GM12878 (cell line): ENCODE results near the gene KRTAP12-1. TPM values are rescaled to one million over a fixed set of nuclear protein-coding genes. Genes with fewer than 3 reads are reported as not detected.

Source experiments
- ATAC-seq: fragments of 200-7000 bp; cut with Tn5 transposase; 3 replicates; pipeline ENCODE4 v1.9.1; 2020; ENCODE audit warnings: mild to moderate bottlenecking, moderate library complexity
- BruUV-seq: library from RNA; stranded (reverse); fragments of 400-500 nt; replicated peaks from 2 replicates; lab custom pipeline; 2021; lab: Mats Ljungman, UMichigan
- CTCF ChIA-PET: fragments of 300-600 bp; sonication (Branson Sonifier 250); formaldehyde crosslinking; extraction: SDS; loops from one replicate; lab custom pipeline; 2021; ENCODE audit warnings: inconsistent platforms; lab: Yijun Ruan, JAX
- POLR2A ChIA-PET: fragments of 350-600 bp; formaldehyde crosslinking; extraction: SDS; loops from one replicate; lab custom pipeline; 2021; ENCODE audit warnings: inconsistent platforms; lab: Charles Lee
- RAD21 ChIA-PET: fragments of 300-600 bp; sonication (Branson Sonifier 250); formaldehyde crosslinking; loops from one replicate; lab custom pipeline; 2023; ENCODE audit warnings: antibody characterized with exemption; ENCODE audit not compliant: unreplicated experiment; lab: Charles Lee
- SMC1A ChIA-PET: fragments of 300-600 bp; sonication (Branson Sonifier 250); formaldehyde crosslinking; loops from one replicate; lab custom pipeline; 2023; ENCODE audit not compliant: unreplicated experiment, uncharacterized antibody; lab: Charles Lee
- DNase-seq: peaks from one replicate; pipeline ENCODE4 v3.0.0-alpha.2; 2011; ENCODE audit warnings: low read depth, low spot score
- FAIRE-seq: peaks from 3 replicates; lab custom pipeline; 2011; peaks lifted over from hg19 to GRCh38; lab: Jason Lieb, UNC
- H2AFZ ChIP-seq: 2 replicates; pipeline ENCODE4 v1.6.0; 2011; ENCODE audit warnings: low read depth, low read length, control low read depth; ENCODE audit not compliant: control insufficient read depth
- H3K27ac ChIP-seq: 2 replicates; pipeline ENCODE4 v1.5.1; 2011; ENCODE audit warnings: control low read depth; ENCODE audit not compliant: control insufficient read depth, insufficient read depth
- H3K27me3 ChIP-seq, 2 experiments: replicated peaks in 1 of 2; 2 replicates each; pipeline versions ENCODE4 v1.6.0 to v1.6.1; 2011; ENCODE audit warnings: low read length in 1 of 2; ENCODE audit not compliant: control insufficient read depth in 2 of 2, insufficient read depth in 2 of 2
- H3K36me3 ChIP-seq, 2 experiments: 2 replicates each; pipeline ENCODE4 v1.5.1; 2011; ENCODE audit warnings: low read length in 1 of 2; ENCODE audit not compliant: control insufficient read depth in 2 of 2, insufficient read depth in 2 of 2
- H3K4me1 ChIP-seq: 2 replicates; pipeline ENCODE4 v1.6.1; 2011; ENCODE audit warnings: mild to moderate bottlenecking, low read length, moderate library complexity, mixed read lengths; ENCODE audit not compliant: control insufficient read depth, insufficient read depth
- H3K4me2 ChIP-seq: 2 replicates; pipeline ENCODE4 v1.6.0; 2011; ENCODE audit warnings: control low read depth; ENCODE audit not compliant: control insufficient read depth, insufficient read depth
- H3K4me3 ChIP-seq: fragments of 200-600 bp; sonication (generic); 2 replicates; pipeline ENCODE4 v1.5.1; 2016
- H3K79me2 ChIP-seq: 2 replicates; pipeline ENCODE4 v1.6.0; 2011; ENCODE audit warnings: low read length; ENCODE audit not compliant: control insufficient read depth, insufficient read depth
- H3K9ac ChIP-seq: 2 replicates; pipeline ENCODE4 v1.8.0; 2011; ENCODE audit warnings: low read length, control low read depth, mixed read lengths; ENCODE audit not compliant: control insufficient read depth, insufficient read depth
- H3K9me3 ChIP-seq: replicated peaks from 3 replicates; pipeline ENCODE4 v1.5.1; 2011; ENCODE audit warnings: mild to moderate bottlenecking, low read length; ENCODE audit not compliant: control insufficient read depth, insufficient read depth
- H4K20me1 ChIP-seq: 2 replicates; pipeline ENCODE4 v1.6.0; 2011; ENCODE audit not compliant: control insufficient read depth, insufficient read depth
- BHLHE40 ChIP-seq, 2 experiments: fragments of 450-650 bp in 1 of 2; IDR thresholded peaks; 2 replicates each; pipeline ENCODE4 v1.6.1; 2011 to 2017; ENCODE audit warnings: low read depth in 2 of 2, borderline replicate concordance in 1 of 2, improper control_type of control experiment in 1 of 2, low read length in 1 of 2, mild to moderate bottlenecking in 1 of 2
- CHD1 ChIP-seq: IDR thresholded peaks from 2 replicates; pipeline ENCODE4 v1.6.1; 2012; ENCODE audit warnings: low read depth, low read length, improper control_type of control experiment
- CHD4 ChIP-seq: fragments of 200-600 bp; sonication (generic); IDR thresholded peaks from 2 replicates; pipeline ENCODE4 v1.6.1; 2016; ENCODE audit warnings: mild to moderate bottlenecking
- ESRRA ChIP-seq: IDR thresholded peaks from 2 replicates; pipeline ENCODE4 v1.6.1; 2012; ENCODE audit warnings: mild to moderate bottlenecking, low read length, improper control_type of control experiment
- ETV6 ChIP-seq, 2 experiments: fragments of 450-650 bp in 1 of 2; IDR thresholded peaks in 1 of 2; conservative IDR thresholded peaks in 1 of 2; 2 replicates each; pipeline ENCODE4 v1.6.1; 2014; ENCODE audit warnings: antibody characterized with exemption in 1 of 2, borderline replicate concordance in 1 of 2, low read depth in 1 of 2, mild to moderate bottlenecking in 1 of 2, moderate library complexity in 1 of 2
- FOS ChIP-seq: IDR thresholded peaks from 3 replicates; pipeline ENCODE4 v1.6.1; 2011; ENCODE audit warnings: borderline replicate concordance; ENCODE audit not compliant: insufficient read length; ENCODE audit errors: extremely low read depth
- GABPA ChIP-seq: IDR thresholded peaks from 2 replicates; pipeline ENCODE4 v1.6.1; 2014; ENCODE audit warnings: antibody characterized with exemption, low read depth, mild to moderate bottlenecking, inconsistent platforms
- GATAD2B ChIP-seq: fragments of 450-650 bp; conservative IDR thresholded peaks from 2 replicates; pipeline ENCODE4 v1.6.1; 2017; ENCODE audit warnings: low read depth, mild to moderate bottlenecking, moderate library complexity
- IKZF2 ChIP-seq, 2 experiments: fragments of 450-650 bp; IDR thresholded peaks; 2 replicates each; pipeline ENCODE4 v1.6.1; 2017; ENCODE audit warnings: mild to moderate bottlenecking in 2 of 2, moderate library complexity in 2 of 2
- IRF4 ChIP-seq: IDR thresholded peaks from 2 replicates; pipeline ENCODE4 v1.6.1; 2011; ENCODE audit warnings: low read depth, low read length
- IRF5 ChIP-seq: fragments of 450-650 bp; IDR thresholded peaks from 2 replicates; pipeline ENCODE4 v1.6.1; 2017; ENCODE audit warnings: borderline replicate concordance
- MEF2A ChIP-seq: IDR thresholded peaks from 2 replicates; pipeline ENCODE4 v1.6.1; 2011; ENCODE audit warnings: low read depth, mild to moderate bottlenecking, low read length, moderate library complexity; ENCODE audit not compliant: insufficient read depth
- NFYA ChIP-seq: IDR thresholded peaks from 2 replicates; pipeline ENCODE4 v1.6.1; 2011; ENCODE audit warnings: low read depth, mild to moderate bottlenecking, low read length, improper control_type of control experiment, borderline replicate concordance
- PKNOX1 ChIP-seq: fragments of 450-650 bp; IDR thresholded peaks from 2 replicates; pipeline ENCODE4 v1.6.1; 2016; ENCODE audit warnings: mild to moderate bottlenecking
- STAT3 ChIP-seq: IDR thresholded peaks from 2 replicates; pipeline ENCODE4 v1.6.1; 2011; ENCODE audit warnings: low read depth, low read length, improper control_type of control experiment
- WRNIP1 ChIP-seq: IDR thresholded peaks from 2 replicates; pipeline ENCODE4 v1.6.1; 2011; ENCODE audit warnings: low read depth, low read length, improper control_type of control experiment, borderline replicate concordance
- ZBED1 ChIP-seq: IDR thresholded peaks from 2 replicates; pipeline ENCODE4 v1.6.1; 2016; ENCODE audit warnings: borderline replicate concordance
- ZNF207 ChIP-seq: fragments of 450-650 bp; IDR thresholded peaks from 2 replicates; pipeline ENCODE4 v1.6.1; 2014; ENCODE audit warnings: antibody characterized with exemption, mild to moderate bottlenecking, borderline replicate concordance
- WGBS: methylation state at CpG from one replicate; pipeline ENCODE4 v1.1.6; 2016; ENCODE audit warnings: low lambda C conversion rate; ENCODE audit not compliant: insufficient replicate concordance, insufficient coverage; ENCODE audit errors: missing lambda C conversion rate; 5-methylcytosine and 5-hydroxymethylcytosine counted together
- in situ Hi-C: fragments of 300-500 bp; cut with MboI; formaldehyde crosslinking; loops from 9 replicates; pipeline ENCODE4 v1.14.3; 2018; ENCODE audit warnings: mixed read lengths
- intact Hi-C: fragments of 100-400 bp; cut with micrococcal nuclease; formaldehyde crosslinking; loops from one replicate; pipeline ENCODE4 v1.14.2; 2022; ENCODE audit not compliant: unreplicated experiment
- polyA plus RNA-seq, 11 experiments: library from polyadenylated mRNA; depleted of rRNA in 4 of 11; unstranded in 6 of 11; stranded (reverse) in 5 of 11; fragments of >200 nt; fragmentation: Nextera tagmentation in 4 of 11; fragmentation: Illumina TruSeq in 1 of 11; extraction: Ambion mirVana in 4 of 11; extraction: Trizol in 1 of 11; gene quantifications; 1 replicate in 1 of 11; 2 replicates in 10 of 11; pipeline versions ENCODE4 v1.2.1 to v1.2.3, GENCODE V29; 2011 to 2016; ENCODE audit warnings: inconsistent platforms in 2 of 11, missing spikeins in 2 of 11, low read depth in 1 of 11
- total RNA-seq, 4 experiments: library from RNA; depleted of rRNA in 3 of 4; stranded (reverse); fragments of >200 nt in 3 of 4; fragmentation: Illumina TruSeq in 1 of 4; extraction: Trizol in 1 of 4; gene quantifications; 2 replicates each; pipeline versions ENCODE4 v1.2.1 to v1.2.3, GENCODE V29; 2013 to 2021
- TF ChIP-seq, protein P1 (sequence below): fragments of 450-650 bp; IDR thresholded peaks from 2 replicates; pipeline ENCODE4 v1.6.1; 2016; ENCODE audit warnings: mild to moderate bottlenecking

The KRTAP12-1 gene
- total and polyA plus RNA-seq, 10 of the 15 experiments (the other 5 are each of a cell fraction or from before 2014, with no cell fraction given), result not detected

- in situ Hi-C loops, result no loop called here
- H3K4me1 ChIP-seq, result no peaks in the 10 kb centered on the region
- H3K36me3 ChIP-seq, result no peaks in the 10 kb centered on the region
- no peak overlapping the region for H3K9ac ChIP-seq
- ChIA-PET SMC1A (no interaction called here), RAD21 (no interaction called here), CTCF (no interaction called here), POLR2A (no interaction called here)
- H4K20me1 ChIP-seq, result no peaks in the 10 kb centered on the region
- intact Hi-C loops, result no loop called here
- peaks cover 1% of the 10 kb centered on the region; the same call in 1 of the 3 replicates for H3K9me3 ChIP-seq
- H2AFZ ChIP-seq, result no peak overlapping the region
- H3K27me3 ChIP-seq, result no peaks in the 10 kb centered on the region
- H3K27ac ChIP-seq, result no peak overlapping the region
- H3K4me2 ChIP-seq, result no peak overlapping the region
- ATAC-seq (no peak), FAIRE-seq (no peak), DNase-seq (no peak)
- BruUV-seq, result no TSS peak
- TF ChIP-seq GABPA (no peak), ESRRA (no peak), ETV6 (conservative IDR thresholded peaks at IDR 0.05 in 1 of 2, IDR thresholded peaks at IDR 0.05 in 1 of 2; ENCODE audit: borderline replicate concordance in 1 of 2, low read depth in 1 of 2) (no peak), IRF4 (no peak), ZBED1 (no peak), IRF5 (no peak), WRNIP1 (no peak), NFYA (no peak), PKNOX1 (no peak), ZNF207 (no peak), MEF2A (no peak), STAT3 (no peak), BHLHE40 (IDR thresholded peaks at IDR 0.05; ENCODE audit: borderline replicate concordance in 1 of 2, low read depth in 2 of 2, low read length in 1 of 2) (no peak), GATAD2B (no peak), IKZF2 (IDR thresholded peaks at IDR 0.05) (no peak), FOS (no peak), CHD4 (no peak), CHD1 (no peak)
- TF ChIP-seq, protein P1, sequence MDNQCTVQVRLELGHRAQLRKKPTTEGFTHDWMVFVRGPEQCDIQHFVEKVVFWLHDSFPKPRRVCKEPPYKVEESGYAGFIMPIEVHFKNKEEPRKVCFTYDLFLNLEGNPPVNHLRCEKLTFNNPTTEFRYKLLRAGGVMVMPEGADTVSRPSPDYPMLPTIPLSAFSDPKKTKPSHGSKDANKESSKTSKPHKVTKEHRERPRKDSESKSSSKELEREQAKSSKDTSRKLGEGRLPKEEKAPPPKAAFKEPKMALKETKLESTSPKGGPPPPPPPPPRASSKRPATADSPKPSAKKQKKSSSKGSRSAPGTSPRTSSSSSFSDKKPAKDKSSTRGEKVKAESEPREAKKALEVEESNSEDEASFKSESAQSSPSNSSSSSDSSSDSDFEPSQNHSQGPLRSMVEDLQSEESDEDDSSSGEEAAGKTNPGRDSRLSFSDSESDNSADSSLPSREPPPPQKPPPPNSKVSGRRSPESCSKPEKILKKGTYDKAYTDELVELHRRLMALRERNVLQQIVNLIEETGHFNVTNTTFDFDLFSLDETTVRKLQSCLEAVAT, result no peak
- H3K79me2 ChIP-seq, result no peaks in the 10 kb centered on the region
- H3K4me3 ChIP-seq, result no peak overlapping the region
- WGBS, result 59% methylated on average over 12 of the region's 12 CpGs
Measured at GRCh38 chr21:44639331-44639655, 42.7 kb downstream of the KRTAP12-1 start.
